Astrocyte (in vitro differentiated cells and primary cell): ENCODE results near the gene ZCCHC24. TPM values are rescaled to one million over a fixed set of nuclear protein-coding genes. Genes with fewer than 3 reads are reported as not detected.

Experiments
- DNase-seq: peaks from one replicate; pipeline ENCODE4 v3.0.0-alpha.2; 2010; ENCODE audit warnings: low read depth
- FAIRE-seq: peaks from 2 replicates; lab custom pipeline; 2011; peaks lifted over from hg19 to GRCh38; lab: Jason Lieb, UNC
- H2AFZ ChIP-seq: 2 replicates; pipeline ENCODE4 v1.6.0; 2012; ENCODE audit warnings: low read depth, low read length, inconsistent platforms
- H3K27ac ChIP-seq: 2 replicates; pipeline ENCODE4 v1.5.1; 2011; ENCODE audit warnings: low read depth, low read length, inconsistent platforms
- H3K27me3 ChIP-seq: 2 replicates; pipeline ENCODE4 v1.6.0; 2011; ENCODE audit warnings: low read length, inconsistent platforms; ENCODE audit not compliant: insufficient read depth
- H3K36me3 ChIP-seq: 2 replicates; pipeline ENCODE4 v1.5.1; 2011; ENCODE audit warnings: low read length, inconsistent platforms; ENCODE audit not compliant: insufficient read depth
- H3K4me1 ChIP-seq: 2 replicates; pipeline ENCODE4 v1.5.1; 2011; ENCODE audit warnings: low read length, inconsistent platforms; ENCODE audit not compliant: insufficient read depth
- H3K4me2 ChIP-seq: 2 replicates; pipeline ENCODE4 v1.6.0; 2012; ENCODE audit warnings: low read length, inconsistent platforms
- H3K4me3 ChIP-seq: 2 replicates; pipeline ENCODE4 v1.5.1; 2011; ENCODE audit warnings: low read depth, mild to moderate bottlenecking, low read length, inconsistent platforms; ENCODE audit not compliant: insufficient read depth
- H3K79me2 ChIP-seq: 2 replicates; pipeline ENCODE4 v1.6.0; 2012; ENCODE audit warnings: mild to moderate bottlenecking, low read length, inconsistent platforms; ENCODE audit not compliant: insufficient read depth
- H3K9ac ChIP-seq: 2 replicates; pipeline ENCODE4 v1.6.0; 2012; ENCODE audit warnings: mild to moderate bottlenecking, low read length, inconsistent platforms
- H3K9me3 ChIP-seq: 2 replicates; pipeline ENCODE4 v1.5.1; 2012; ENCODE audit warnings: low read depth, mild to moderate bottlenecking, low read length, inconsistent platforms; ENCODE audit not compliant: insufficient read depth
- H4K20me1 ChIP-seq: 2 replicates; pipeline ENCODE4 v1.6.0; 2012; ENCODE audit warnings: low read length, inconsistent platforms; ENCODE audit not compliant: insufficient read depth
- H3K27ac Mint-ChIP-seq: one replicate; pipeline ENCODE4 v1.8.0; 2021; ENCODE audit warnings: mild to moderate bottlenecking, mixed read lengths; ENCODE audit not compliant: unreplicated experiment
- H3K27me3 Mint-ChIP-seq: one replicate; pipeline ENCODE4 v1.8.0; 2021; ENCODE audit warnings: low read depth, mixed read lengths; ENCODE audit not compliant: unreplicated experiment
- H3K36me3 Mint-ChIP-seq: one replicate; pipeline ENCODE4 v1.8.0; 2021; ENCODE audit warnings: low read depth, mixed read lengths; ENCODE audit not compliant: unreplicated experiment
- H3K4me1 Mint-ChIP-seq: one replicate; pipeline ENCODE4 v1.8.0; 2021; ENCODE audit warnings: low read depth, mixed read lengths; ENCODE audit not compliant: unreplicated experiment
- H3K4me3 Mint-ChIP-seq: one replicate; pipeline ENCODE4 v1.8.0; 2021; ENCODE audit warnings: mild to moderate bottlenecking, moderate library complexity, mixed read lengths; ENCODE audit not compliant: unreplicated experiment
- H3K9me3 Mint-ChIP-seq: one replicate; pipeline ENCODE4 v1.8.0; 2021; ENCODE audit warnings: mild to moderate bottlenecking, mixed read lengths; ENCODE audit not compliant: unreplicated experiment
- EZH2 ChIP-seq: IDR thresholded peaks from 2 replicates; pipeline ENCODE4 v1.6.1; 2012; ENCODE audit warnings: mild to moderate bottlenecking, low read length, inconsistent platforms; ENCODE audit not compliant: insufficient read depth
- total RNA-seq: library from RNA; stranded (reverse); gene quantifications from 2 replicates; pipeline ENCODE4 v1.2.1, GENCODE V29; 2021
- TF ChIP-seq, protein P1 (sequence below): IDR thresholded peaks from 2 replicates; pipeline ENCODE4 v1.5.1; 2011; ENCODE audit warnings: low read depth, mild to moderate bottlenecking, inconsistent platforms, low read length, moderate library complexity; ENCODE audit not compliant: insufficient read depth

ZCCHC24 gene
- total RNA-seq, 1 donor from 2014 or later = 21.4 TPM

DNA sequence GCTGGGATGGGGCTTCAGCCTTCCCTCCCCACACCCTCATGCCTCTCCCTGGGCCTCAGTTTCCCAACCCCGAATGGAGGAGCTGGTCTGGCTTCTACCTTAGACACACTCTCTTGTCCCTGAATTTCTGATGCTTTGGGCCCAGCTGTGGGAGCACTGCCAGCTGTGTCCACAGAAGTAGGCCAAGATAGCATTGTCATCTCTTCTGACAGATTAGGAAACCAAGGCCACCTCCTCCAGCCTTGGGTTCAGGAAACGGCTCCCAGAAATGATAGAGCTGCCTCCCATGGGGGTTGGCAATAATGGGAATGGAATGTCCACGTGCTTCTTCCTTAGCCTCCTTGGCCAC lies 96.8 kb downstream of the ZCCHC24 start:
- TF ChIP-seq, protein P1, sequence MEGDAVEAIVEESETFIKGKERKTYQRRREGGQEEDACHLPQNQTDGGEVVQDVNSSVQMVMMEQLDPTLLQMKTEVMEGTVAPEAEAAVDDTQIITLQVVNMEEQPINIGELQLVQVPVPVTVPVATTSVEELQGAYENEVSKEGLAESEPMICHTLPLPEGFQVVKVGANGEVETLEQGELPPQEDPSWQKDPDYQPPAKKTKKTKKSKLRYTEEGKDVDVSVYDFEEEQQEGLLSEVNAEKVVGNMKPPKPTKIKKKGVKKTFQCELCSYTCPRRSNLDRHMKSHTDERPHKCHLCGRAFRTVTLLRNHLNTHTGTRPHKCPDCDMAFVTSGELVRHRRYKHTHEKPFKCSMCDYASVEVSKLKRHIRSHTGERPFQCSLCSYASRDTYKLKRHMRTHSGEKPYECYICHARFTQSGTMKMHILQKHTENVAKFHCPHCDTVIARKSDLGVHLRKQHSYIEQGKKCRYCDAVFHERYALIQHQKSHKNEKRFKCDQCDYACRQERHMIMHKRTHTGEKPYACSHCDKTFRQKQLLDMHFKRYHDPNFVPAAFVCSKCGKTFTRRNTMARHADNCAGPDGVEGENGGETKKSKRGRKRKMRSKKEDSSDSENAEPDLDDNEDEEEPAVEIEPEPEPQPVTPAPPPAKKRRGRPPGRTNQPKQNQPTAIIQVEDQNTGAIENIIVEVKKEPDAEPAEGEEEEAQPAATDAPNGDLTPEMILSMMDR = no peak
- no peak for TF ChIP-seq EZH2
- H3K4me2 ChIP-seq = peak overlapping the region; percentile 96
- H3K4me1 ChIP-seq = peaks cover 19% of the 10 kb centered on the region
- peaks cover 2% of the 10 kb centered on the region for H3K4me1 Mint-ChIP-seq
- H3K9ac ChIP-seq = peak overlapping the region; percentile 94
- DNase-seq (no peak), FAIRE-seq (no peak)
- peaks cover 12% of the 10 kb centered on the region for H3K27me3 Mint-ChIP-seq
- peaks cover 51% of the 10 kb centered on the region for H4K20me1 ChIP-seq
- peak overlapping the region; percentile 78 for H3K4me3 ChIP-seq
- peak overlapping the region; percentile 85 for H3K4me3 Mint-ChIP-seq
- H3K79me2 ChIP-seq = peaks cover 37% of the 10 kb centered on the region
- no peak overlapping the region for H3K27ac ChIP-seq
- peaks cover 18% of the 10 kb centered on the region for H3K36me3 Mint-ChIP-seq
- no peaks in the 10 kb centered on the region for H3K27me3 ChIP-seq
- H3K9me3 Mint-ChIP-seq = peaks cover 4% of the 10 kb centered on the region
- H2AFZ ChIP-seq = no peak overlapping the region
- H3K36me3 ChIP-seq = peaks cover 24% of the 10 kb centered on the region
- no peaks in the 10 kb centered on the region for H3K9me3 ChIP-seq
- peak overlapping the region; percentile 58 for H3K27ac Mint-ChIP-seq

DNA sequence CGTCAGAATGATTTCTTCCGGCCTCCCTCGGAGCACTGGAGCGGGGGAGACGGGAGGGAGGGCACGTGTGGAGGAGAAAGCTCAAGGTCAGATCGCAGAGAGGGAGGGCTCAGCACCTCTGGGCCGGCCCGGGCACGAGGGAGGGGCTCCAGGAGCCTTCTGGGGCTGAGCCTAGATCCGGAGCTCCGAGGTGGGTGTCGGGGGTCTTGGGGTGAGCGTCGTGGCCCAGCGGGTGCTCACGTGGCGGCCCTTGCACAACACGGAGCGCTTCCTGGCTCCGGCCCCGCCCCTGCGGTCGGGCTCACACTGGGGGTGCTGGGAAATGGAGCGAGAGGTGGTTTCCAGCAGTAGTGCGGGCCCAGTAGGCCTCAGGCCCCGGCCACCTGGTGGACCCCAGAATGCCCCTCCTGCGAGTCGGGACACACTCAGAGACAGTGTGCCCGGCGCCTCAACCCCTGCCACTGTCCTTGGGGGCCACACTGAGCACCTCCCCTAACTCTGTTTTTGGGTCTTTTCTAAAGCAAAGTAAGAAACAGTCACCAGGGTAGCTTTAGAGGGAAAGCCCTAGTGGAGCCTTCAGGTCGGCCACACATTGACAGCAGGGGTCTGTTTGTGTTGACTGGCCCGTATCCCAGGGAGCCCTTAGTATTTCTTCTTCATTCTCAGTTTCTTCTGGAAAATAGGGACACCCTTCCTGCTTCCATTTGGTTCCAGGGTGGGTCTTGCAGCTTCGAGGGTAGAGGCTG lies 97.4 kb downstream of the ZCCHC24 start:
- Histone ChIP-seq H3K27me3 (no peaks in the 10 kb centered on the region), H3K79me2 (peaks cover 34% of the 10 kb centered on the region), H4K20me1 (peaks cover 45% of the 10 kb centered on the region), H3K4me3 (peak overlapping the region; percentile 78), H3K9ac (peak overlapping the region; percentile 94), H3K27ac (peak overlapping the region; percentile 72), H3K36me3 (peaks cover 20% of the 10 kb centered on the region), H2AFZ (peak overlapping the region; percentile 94), H3K9me3 (no peaks in the 10 kb centered on the region), H3K4me2 (peak overlapping the region; percentile 96), H3K4me1 (peaks cover 19% of the 10 kb centered on the region)
- FAIRE-seq = no peak
- Mint-ChIP-seq H3K27ac (peak overlapping the region; percentile 58), H3K9me3 (no peaks in the 10 kb centered on the region), H3K27me3 (peaks cover 15% of the 10 kb centered on the region), H3K36me3 (peaks cover 12% of the 10 kb centered on the region), H3K4me1 (peaks cover 2% of the 10 kb centered on the region), H3K4me3 (peak overlapping the region; percentile 85)
- DNase-seq = peak; percentile 51
- no peak for TF ChIP-seq EZH2
- TF ChIP-seq, protein P1 = no peak
